GM21825 (cell line): ENCODE results near the gene OXT.

ENCODE experiments used
- ATAC-seq: cut with Tn5 transposase; IDR thresholded peaks from one replicate; pipeline ENCODE4 v1.9.1; 2021; ENCODE audit warnings: mild to moderate bottlenecking, moderate library complexity; ENCODE audit not compliant: unreplicated experiment

OXT gene

GRCh38 chr20:3109350-3110302, 38.2 kb downstream of the OXT start:
- no peak for ATAC-seq

- ATAC-seq = no peak
These were observed 40.1 kb downstream of the OXT start for GRCh38 chr20:3111507-3111906.

- ATAC-seq = no peak
These were observed 40.6 kb downstream of the OXT start for GRCh38 chr20:3111995-3112394.

- no peak for ATAC-seq
These were observed 44.0 kb downstream of the OXT start for GRCh38 chr20:3115190-3116107.

GRCh38 chr20:3116341-3116740, 44.9 kb downstream of the OXT start:
- no peak for ATAC-seq

GRCh38 chr20:3117839-3118379, 46.5 kb downstream of the OXT start:
- peak; percentile 50 for ATAC-seq

- no peak for ATAC-seq
These were observed 47.6 kb downstream of the OXT start for GRCh38 chr20:3119044-3119443.

GRCh38 chr20:3121271-3121911, 50.0 kb downstream of the OXT start:
- no peak for ATAC-seq
